Adipocyte (in vitro differentiated cells): ENCODE results near the gene BMPR2.
A peak's percentile ranks its signal among the peaks of the same experiment; 100 is the strongest.
"Not testable (repeated sequence)": the region's sequence is repeated elsewhere in the genome, so short reads cannot be mapped to it uniquely, and the experiment has no call there.

Experiments
- DNase-seq: peaks from one replicate; pipeline ENCODE4 v3.0.0-alpha.2; 2015; ENCODE audit warnings: low read depth
- H3K27me3 ChIP-seq: replicated peaks from 2 replicates; pipeline ENCODE4 v1.7.0; 2013; ENCODE audit warnings: mild to moderate bottlenecking, low read length, moderate library complexity; ENCODE audit not compliant: control insufficient read depth, insufficient read depth
- H3K36me3 ChIP-seq: 2 replicates; pipeline ENCODE4 v1.7.0; 2013; ENCODE audit warnings: low read length, mild to moderate bottlenecking, moderate library complexity; ENCODE audit not compliant: control insufficient read depth, insufficient read depth, severe bottlenecking
- H3K4me1 ChIP-seq: 2 replicates; pipeline ENCODE4 v1.7.0; 2013; ENCODE audit warnings: mild to moderate bottlenecking, low read length, moderate library complexity; ENCODE audit not compliant: control insufficient read depth, insufficient read depth
- H3K4me3 ChIP-seq: 2 replicates; pipeline ENCODE4 v1.7.0; 2013; ENCODE audit warnings: mild to moderate bottlenecking, low read length, moderate library complexity
- H3K9ac ChIP-seq: 2 replicates; pipeline ENCODE4 v1.7.0; 2013; ENCODE audit warnings: mild to moderate bottlenecking, low read length, moderate library complexity
- H3K9me3 ChIP-seq: 2 replicates; pipeline ENCODE4 v1.7.0; 2013; ENCODE audit warnings: mild to moderate bottlenecking, low read length, moderate library complexity; ENCODE audit not compliant: control insufficient read depth

BMPR2 gene

DNA sequence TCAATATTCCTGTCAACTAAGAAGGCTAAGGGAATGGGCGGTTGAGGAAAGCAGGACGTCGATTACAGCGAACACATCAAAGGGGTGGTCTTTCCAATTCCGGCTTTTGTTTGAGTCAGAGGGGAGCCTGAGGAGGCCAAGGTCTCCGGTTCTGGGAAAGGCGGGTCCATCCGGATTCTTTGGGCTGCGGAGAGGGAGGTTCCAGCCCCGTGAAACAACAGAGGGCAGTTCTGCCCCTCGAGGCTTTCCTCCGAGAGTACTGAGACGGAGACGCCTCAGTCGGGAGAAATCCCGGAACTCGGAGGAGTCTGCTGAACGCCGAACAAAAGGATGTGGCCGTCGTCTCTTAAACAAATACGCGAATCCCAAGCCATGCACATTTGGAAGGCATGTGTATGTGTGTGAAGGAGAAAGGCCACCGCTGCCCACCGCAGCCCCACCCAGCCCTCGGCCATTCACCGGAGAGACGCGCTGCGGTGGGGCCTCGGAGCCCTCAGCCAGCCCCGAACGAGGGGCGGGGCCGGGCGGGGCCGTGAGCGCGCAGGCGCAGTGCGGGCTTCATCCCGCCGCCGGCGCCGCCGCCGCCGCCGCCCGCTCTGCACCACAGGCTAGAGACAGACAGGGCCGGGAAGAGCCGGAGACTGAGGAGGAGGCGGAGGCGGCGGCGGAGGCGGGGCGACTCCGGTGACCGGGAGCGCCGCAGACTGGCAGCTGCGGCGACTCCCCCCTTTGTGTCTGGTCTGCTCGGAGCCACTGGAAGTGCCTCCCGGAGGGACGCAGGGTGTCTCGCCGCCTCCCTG, at the start of gene BMPR2:
TSS of gene BMPR2 (plus strand) at position 719 of the 800 bp plus-strand sequence. CDS start 1,148 bp downstream, outside the sequence.
- H3K4me1 ChIP-seq, result peaks cover 24% of the 10 kb centered on the region
- no peaks in the 10 kb centered on the region for H3K27me3 ChIP-seq
- peak within 1 kb of the TSS; percentile 97 for H3K9ac ChIP-seq
- H3K9me3 ChIP-seq, result no peaks in the 10 kb centered on the region
- no peaks in the 10 kb centered on the region for H3K36me3 ChIP-seq
- DNase-seq, result peak; percentile 96
- peak within 1 kb of the TSS; percentile 98 for H3K4me3 ChIP-seq

DNA sequence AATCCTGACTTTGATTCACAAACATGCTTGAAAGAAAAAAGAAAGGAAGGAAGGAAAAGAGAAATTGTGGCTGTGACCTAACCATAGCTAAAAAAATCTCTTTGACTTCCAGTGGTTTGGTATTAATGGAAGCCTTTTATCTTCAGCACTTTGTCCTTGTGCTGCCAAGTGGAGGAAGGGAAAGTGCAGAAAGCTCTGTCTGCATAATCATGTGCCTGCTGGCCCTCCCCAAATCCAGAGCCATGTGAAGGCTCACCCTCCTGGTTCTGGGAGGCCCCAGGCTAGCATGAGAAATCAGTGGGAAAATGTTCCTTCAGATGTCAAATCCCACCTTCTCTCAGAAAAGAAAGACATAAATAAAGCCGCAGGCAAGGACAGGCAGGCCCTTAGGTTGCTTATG, 48.3 kb upstream of the BMPR2 start:
- H3K4me3 ChIP-seq, result no peak overlapping the region
- H3K36me3 ChIP-seq, result peaks cover 8% of the 10 kb centered on the region
- no peak for DNase-seq
- H3K4me1 ChIP-seq, result no peaks in the 10 kb centered on the region
- H3K9ac ChIP-seq, result no peak overlapping the region
- H3K9me3 ChIP-seq, result no peaks in the 10 kb centered on the region
- no peaks in the 10 kb centered on the region for H3K27me3 ChIP-seq

DNA sequence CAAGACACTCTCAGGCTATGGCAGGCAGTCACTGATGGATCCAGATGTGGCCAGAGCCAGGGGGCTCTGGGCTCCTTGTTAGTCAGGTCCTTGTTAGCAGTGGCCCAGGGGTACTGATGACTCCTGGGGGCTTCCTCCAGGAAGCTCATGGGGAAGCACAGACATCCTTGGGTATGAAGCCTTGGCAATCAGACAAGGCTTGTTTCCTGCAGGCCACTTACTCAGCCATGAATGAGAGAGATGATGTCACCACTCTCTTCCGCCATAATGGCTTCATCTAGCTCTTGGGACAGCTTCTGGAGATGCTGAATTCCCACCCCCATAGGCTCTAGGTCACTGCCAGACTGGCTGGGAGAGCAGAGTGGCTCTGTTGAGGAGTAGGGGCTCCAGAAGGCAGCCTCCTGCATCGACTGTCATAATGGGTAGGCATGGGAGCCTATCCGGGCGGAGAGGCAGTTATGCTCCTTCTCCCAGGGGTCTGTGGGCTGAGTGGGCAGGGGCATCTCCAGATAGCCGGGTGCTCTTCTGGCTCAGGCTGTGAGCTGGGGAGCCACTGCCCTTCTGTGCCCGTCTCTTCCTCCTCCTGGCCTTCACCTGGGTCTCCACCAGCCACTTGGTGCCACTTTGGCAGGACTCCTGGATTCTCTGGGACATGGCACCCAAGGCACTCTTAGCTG, 40.2 kb upstream of the BMPR2 start:
- H3K27me3 ChIP-seq, result no peaks in the 10 kb centered on the region
- no peak overlapping the region for H3K4me3 ChIP-seq
- H3K36me3 ChIP-seq, result no peaks in the 10 kb centered on the region
- no peak for DNase-seq
- H3K9ac ChIP-seq, result no peak overlapping the region
- H3K9me3 ChIP-seq, result no peaks in the 10 kb centered on the region
- H3K4me1 ChIP-seq, result no peaks in the 10 kb centered on the region

DNA sequence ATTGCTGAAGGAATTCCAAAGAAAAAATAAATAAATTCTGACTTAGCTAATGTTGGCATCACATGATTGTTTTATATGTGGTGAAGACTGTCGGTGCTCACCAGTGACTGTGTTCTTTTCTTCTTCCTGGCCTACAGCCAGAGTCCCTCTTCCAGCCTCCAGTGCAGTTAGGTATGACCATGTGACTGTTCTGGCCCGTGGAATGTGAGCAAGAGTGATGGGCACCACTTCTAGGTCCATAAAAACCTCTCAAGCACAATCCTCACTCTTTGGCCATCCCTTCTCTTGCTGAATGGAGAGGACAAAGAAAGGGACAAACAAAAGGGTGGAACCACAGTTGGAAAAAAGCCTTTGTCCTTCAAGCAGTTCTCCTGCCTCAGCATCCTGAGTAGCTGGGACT, 39.0 kb upstream of the BMPR2 start:
- Histone ChIP-seq H3K4me1 (no peaks in the 10 kb centered on the region), H3K4me3 (no peak overlapping the region), H3K9ac (no peak overlapping the region), H3K36me3 (no peaks in the 10 kb centered on the region), H3K9me3 (no peaks in the 10 kb centered on the region), H3K27me3 (no peaks in the 10 kb centered on the region)
- DNase-seq, result no peak

DNA sequence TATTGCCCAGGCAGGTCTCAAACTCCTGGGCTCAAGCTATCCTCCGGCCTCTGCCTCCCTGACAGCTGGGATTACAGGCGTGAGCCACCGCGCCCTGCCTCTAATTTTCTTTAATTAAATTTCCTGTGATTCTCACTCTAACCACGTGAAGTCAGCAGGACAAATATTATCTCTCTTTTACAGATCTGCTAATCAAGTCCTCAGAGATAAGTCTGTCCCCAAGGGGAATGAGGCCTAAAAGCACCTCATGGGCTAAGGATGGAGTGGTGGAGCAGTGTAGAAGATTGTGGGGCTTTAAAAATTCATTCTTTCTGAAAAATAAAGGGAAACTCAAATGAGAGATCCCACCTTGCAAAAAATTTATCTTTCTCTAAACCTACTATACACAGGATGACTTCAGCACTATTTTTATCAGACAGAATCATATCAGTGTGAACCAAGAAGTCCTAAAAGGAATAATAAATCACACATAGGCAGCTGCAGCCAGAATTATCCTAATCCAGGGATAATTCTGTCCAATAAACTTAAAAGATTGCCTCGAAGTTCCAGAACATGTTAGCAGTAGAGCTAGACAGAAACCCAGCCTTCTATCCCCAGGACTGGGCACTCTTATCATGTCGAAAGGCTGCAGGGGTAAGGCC, 38.3 kb upstream of the BMPR2 start:
- Histone ChIP-seq H3K9me3 (no peaks in the 10 kb centered on the region), H3K9ac (no peak overlapping the region), H3K4me1 (no peaks in the 10 kb centered on the region), H3K4me3 (no peak overlapping the region), H3K27me3 (no peaks in the 10 kb centered on the region), H3K36me3 (no peaks in the 10 kb centered on the region)
- DNase-seq, result no peak

DNA sequence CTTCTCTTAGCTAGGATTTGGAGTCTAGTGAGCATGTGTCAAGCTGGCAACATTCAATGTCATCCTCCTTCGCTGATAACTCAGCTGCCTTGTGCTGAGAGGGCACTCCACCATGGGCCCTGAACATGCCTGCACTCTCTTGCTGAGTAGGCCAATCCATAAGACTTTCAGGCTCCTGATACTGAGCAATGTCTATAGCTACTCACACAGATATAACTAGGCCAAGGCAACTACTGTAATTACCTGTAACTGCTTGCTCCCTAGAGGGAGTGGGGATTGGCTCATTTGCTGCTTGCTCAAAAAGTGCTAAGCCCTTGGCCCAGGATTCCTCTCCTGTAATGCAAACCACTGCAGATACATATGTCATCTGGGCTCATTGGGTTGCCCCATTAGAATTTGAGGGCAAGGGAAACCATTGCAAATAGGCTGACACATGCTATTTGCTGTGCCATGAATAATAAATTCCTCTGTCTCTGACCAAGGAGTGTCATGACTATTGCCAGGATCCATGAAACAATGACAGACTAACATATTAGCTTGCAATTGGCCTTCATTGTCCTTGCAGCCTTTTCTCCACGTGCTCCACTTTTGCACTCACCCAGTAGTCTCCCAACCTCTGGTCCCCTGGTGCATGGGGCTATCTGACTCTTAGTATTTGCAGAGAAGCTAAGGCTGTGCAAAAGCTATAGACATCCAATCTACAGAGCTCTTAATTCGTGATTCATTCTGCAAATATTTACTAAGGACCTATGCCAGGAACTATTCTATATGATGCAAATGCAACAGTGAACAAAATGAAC, 36.9 kb upstream of the BMPR2 start:
- DNase-seq, result peak; percentile 34
- no peaks in the 10 kb centered on the region for H3K36me3 ChIP-seq
- H3K9me3 ChIP-seq, result no peaks in the 10 kb centered on the region
- H3K9ac ChIP-seq, result no peak overlapping the region
- H3K4me3 ChIP-seq, result no peak overlapping the region
- no peaks in the 10 kb centered on the region for H3K27me3 ChIP-seq
- H3K4me1 ChIP-seq, result no peaks in the 10 kb centered on the region

DNA sequence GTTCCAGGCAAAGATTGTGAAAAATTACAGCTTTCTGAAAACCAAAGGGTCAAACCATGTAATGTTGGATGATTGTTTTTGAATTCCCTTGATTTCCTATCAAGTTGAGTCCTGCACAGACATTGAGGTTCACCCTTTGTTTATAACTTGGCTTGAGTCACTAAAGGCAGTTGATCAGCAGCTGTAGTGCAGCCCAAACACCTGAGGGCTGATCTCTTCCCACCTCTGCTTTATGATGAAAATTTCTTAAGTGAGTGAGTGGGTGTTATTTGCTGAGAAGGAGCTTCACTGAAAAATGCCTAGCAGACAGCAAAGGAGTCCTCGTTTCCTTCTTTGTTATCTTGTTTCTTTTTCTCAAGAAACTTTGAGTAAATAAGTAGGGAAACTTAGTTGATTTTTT, 31.9 kb upstream of the BMPR2 start:
- Histone ChIP-seq H3K9me3 (no peaks in the 10 kb centered on the region), H3K36me3 (no peaks in the 10 kb centered on the region), H3K9ac (no peak overlapping the region), H3K4me3 (no peak overlapping the region), H3K4me1 (no peaks in the 10 kb centered on the region), H3K27me3 (no peaks in the 10 kb centered on the region)
- DNase-seq, result no peak

DNA sequence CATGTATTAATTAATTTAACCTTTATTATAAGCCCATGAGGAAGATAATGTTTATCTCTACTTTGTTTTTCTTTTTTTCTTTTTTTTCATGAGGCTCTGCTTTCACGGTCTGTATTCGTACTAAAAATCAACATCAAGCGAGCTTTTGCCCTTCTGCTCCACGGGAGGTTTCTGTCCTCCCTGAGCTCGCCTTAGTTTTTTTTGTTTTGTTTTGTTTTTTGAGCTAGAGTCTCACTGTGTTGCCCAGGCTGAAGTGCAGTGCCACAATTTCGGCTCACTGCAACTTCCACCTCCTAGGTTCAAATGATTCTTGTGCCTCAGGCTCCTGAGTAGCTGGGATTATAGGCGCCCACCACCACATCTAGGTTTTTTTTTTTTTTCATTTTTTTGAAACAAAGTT, 29.9 kb upstream of the BMPR2 start:
- DNase-seq, result no peak

DNA sequence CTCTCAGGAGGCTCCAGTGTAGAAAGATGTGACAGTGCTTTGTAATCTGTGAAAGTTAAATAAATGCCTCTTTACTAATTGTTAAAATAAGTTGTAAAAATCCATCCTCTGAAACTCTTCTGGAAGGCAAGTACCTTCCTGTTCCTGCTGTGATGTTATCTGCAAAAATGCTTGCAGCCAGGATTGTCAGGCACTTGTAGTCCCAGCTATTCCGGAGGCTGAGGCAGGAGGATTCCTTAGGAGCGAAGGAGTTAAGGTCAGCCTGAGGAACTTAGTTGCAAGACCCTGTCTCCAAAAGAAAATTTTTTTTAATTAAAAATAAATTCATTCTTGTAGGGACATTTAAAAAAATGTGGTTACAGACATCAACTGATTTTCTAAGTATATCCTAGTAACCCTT, 22.7 kb upstream of the BMPR2 start:
- Histone ChIP-seq H3K27me3 (no peaks in the 10 kb centered on the region), H3K9me3 (no peaks in the 10 kb centered on the region), H3K4me1 (peaks cover 4% of the 10 kb centered on the region), H3K4me3 (no peak overlapping the region), H3K9ac (no peak overlapping the region), H3K36me3 (no peaks in the 10 kb centered on the region)
- no peak for DNase-seq

More for the DNA sequence above, 29.9 kb upstream of the BMPR2 start:
- Histone ChIP-seq H3K4me3 (no peak overlapping the region), H3K27me3 (no peaks in the 10 kb centered on the region), H3K36me3 (no peaks in the 10 kb centered on the region), H3K9me3 (no peaks in the 10 kb centered on the region), H3K4me1 (no peaks in the 10 kb centered on the region), H3K9ac (no peak overlapping the region)

DNA sequence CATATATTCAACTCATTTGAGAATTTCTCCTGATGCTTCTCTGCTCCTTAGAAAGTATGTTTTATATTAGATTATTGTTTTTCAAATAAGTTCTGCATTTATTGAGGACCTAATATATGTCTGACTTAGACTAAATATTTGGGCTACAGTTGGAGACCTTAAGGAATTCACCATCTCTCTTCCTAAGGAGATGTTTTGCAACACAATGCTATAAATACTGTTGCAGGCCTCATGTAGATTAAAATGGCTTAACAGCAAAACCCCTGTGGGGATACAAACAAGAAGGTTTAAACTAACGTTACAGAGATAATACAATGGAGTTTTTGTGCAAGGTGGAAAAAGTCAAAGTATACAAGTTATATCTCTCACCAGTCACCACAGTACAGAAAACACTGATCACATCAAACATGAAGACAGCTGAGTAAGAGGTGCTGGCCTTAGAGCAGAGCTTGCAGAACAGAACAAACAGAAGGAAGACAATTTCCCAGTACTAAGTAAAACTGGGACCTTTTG, 20.1 kb upstream of the BMPR2 start:
- H3K9ac ChIP-seq, result no peak overlapping the region
- no peaks in the 10 kb centered on the region for H3K36me3 ChIP-seq
- peaks cover 4% of the 10 kb centered on the region for H3K4me1 ChIP-seq
- DNase-seq, result no peak
- no peak overlapping the region for H3K4me3 ChIP-seq
- H3K27me3 ChIP-seq, result no peaks in the 10 kb centered on the region
- H3K9me3 ChIP-seq, result no peaks in the 10 kb centered on the region

DNA sequence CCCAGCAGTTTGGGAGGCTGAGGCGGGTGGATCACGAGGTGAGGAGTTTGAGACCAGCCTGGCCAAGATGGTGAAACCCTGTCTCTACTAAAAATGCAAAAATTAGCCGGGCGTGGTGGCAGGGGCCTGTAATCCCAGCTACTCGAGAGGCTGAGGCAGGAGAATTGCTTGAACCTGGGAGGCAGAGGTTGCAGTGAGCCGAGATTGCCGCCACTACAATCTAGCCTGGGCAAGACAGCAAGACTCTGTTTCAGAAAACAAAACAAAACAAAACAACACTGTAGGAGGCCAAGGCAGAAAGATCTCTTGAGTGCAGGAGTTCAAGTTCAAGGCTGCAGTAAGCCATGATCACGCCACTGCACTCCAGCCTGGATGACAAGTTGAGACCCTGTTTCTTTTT, 17.2 kb upstream of the BMPR2 start:
- DNase-seq, H3K9me3 ChIP-seq: not testable (repeated sequence)

More for the DNA sequence above, 17.2 kb upstream of the BMPR2 start:
- H3K36me3 ChIP-seq, H3K4me3 ChIP-seq, H3K4me1 ChIP-seq, H3K27me3 ChIP-seq, H3K9ac ChIP-seq: not testable (repeated sequence)
